ENCODE measurements around the gene FNDC5.

- TF ChIP-seq CTCF (IDR thresholded peaks at IDR 0.05; ENCODE audit: borderline replicate concordance, extremely low read depth, low read length, poor library complexity, severe bottlenecking) (no peak), EZH2 (IDR thresholded peaks at IDR 0.05; ENCODE audit: borderline replicate concordance, low read depth, low read length, severe bottlenecking) (no peak)
Observed at GRCh38 chr1:32884032-32884372, 13.3 kb upstream of the FNDC5 start.

All from DND-41 (cell line).